MCF 10A (cell line): ENCODE measurements around the gene MT1HL1. TPM values are rescaled to one million over a fixed set of nuclear protein-coding genes. Genes with fewer than 3 reads are reported as not detected.

Experiments used
- BruUV-seq: library from RNA; stranded (reverse); fragments of 400-500 nt; replicated peaks from 2 replicates; lab custom pipeline; 2021; lab: Mats Ljungman, UMichigan
- CTCF ChIA-PET: fragments of 300-600 bp; sonication (Branson Sonifier 250); formaldehyde crosslinking; extraction: SDS; loops from one replicate; lab custom pipeline; 2021; ENCODE audit warnings: antibody characterized with exemption, inconsistent platforms; lab: Yijun Ruan, JAX
- POLR2A ChIA-PET: fragments of 300-600, 350-650 bp; sonication (Branson Sonifier 250); formaldehyde crosslinking; extraction: SDS; loops from one replicate; lab custom pipeline; 2020; ENCODE audit warnings: antibody characterized with exemption, inconsistent platforms; lab: Yijun Ruan, JAX
- DNase-seq: peaks from one replicate; pipeline ENCODE4 v3.0.0-alpha.2; 2018; ENCODE audit not compliant: unreplicated experiment
- H3K27ac Mint-ChIP-seq: one replicate; pipeline ENCODE4 v1.8.0; 2022; ENCODE audit warnings: mild to moderate bottlenecking, low read depth, mixed read lengths; ENCODE audit not compliant: unreplicated experiment
- H3K27me3 Mint-ChIP-seq: one replicate; pipeline ENCODE4 v1.8.0; 2022; ENCODE audit warnings: mixed read lengths; ENCODE audit not compliant: insufficient read depth, unreplicated experiment
- H3K36me3 Mint-ChIP-seq: one replicate; pipeline ENCODE4 v1.8.0; 2022; ENCODE audit warnings: mild to moderate bottlenecking, moderate library complexity, mixed read lengths; ENCODE audit not compliant: insufficient read depth, unreplicated experiment
- H3K4me1 Mint-ChIP-seq: one replicate; pipeline ENCODE4 v1.8.0; 2022; ENCODE audit warnings: mixed read lengths; ENCODE audit not compliant: insufficient read depth, unreplicated experiment
- H3K4me3 Mint-ChIP-seq: one replicate; pipeline ENCODE4 v1.8.0; 2022; ENCODE audit warnings: mild to moderate bottlenecking, moderate library complexity, mixed read lengths; ENCODE audit not compliant: unreplicated experiment
- H3K9me3 Mint-ChIP-seq: one replicate; pipeline ENCODE4 v1.8.0; 2022; ENCODE audit warnings: mixed read lengths; ENCODE audit not compliant: unreplicated experiment
- CTCF ChIP-seq: fragments of 200-600 bp; IDR thresholded peaks from one replicate; pipeline ENCODE4 v1.8.0; 2022; ENCODE audit warnings: antibody characterized with exemption, mild to moderate bottlenecking; ENCODE audit not compliant: unreplicated experiment
- intact Hi-C: fragments of 100-400 bp; cut with micrococcal nuclease; formaldehyde crosslinking; loops from 2 replicates; pipeline ENCODE4 v1.14.1; 2022
- total RNA-seq: library from RNA; stranded (reverse); gene quantifications from 2 replicates; pipeline ENCODE4 v1.2.3, GENCODE V29; 2022

Gene MT1HL1
- total RNA-seq, 1 experiment from 2014 or later: not detected

GRCh38 chr1:237018896-237019295 is 14.7 kb upstream of the MT1HL1 start:
- H3K36me3 Mint-ChIP-seq: no peaks in the 10 kb centered on the region
- H3K9me3 Mint-ChIP-seq: no peaks in the 10 kb centered on the region
- ChIA-PET CTCF (interaction anchor here (0.7 to 0.8 kb wide), 3 partner anchors 8 to 368 kb away, joined by 3 to 4 read pairs (median 4); no protein-coding TSS in a partner anchor), POLR2A (interaction anchor here (0.7 kb wide), 1 partner anchor 13 kb away, joined by 3 read pairs; no protein-coding TSS in a partner anchor)
- intact Hi-C loops: no loop called here
- peaks cover 31% of the 10 kb centered on the region for H3K27me3 Mint-ChIP-seq
- no peak overlapping the region for H3K4me3 Mint-ChIP-seq
- TF ChIP-seq CTCF: no peak
- no peak for DNase-seq
- H3K27ac Mint-ChIP-seq: no peak overlapping the region
- no peaks in the 10 kb centered on the region for H3K4me1 Mint-ChIP-seq
- BruUV-seq: no TSS peak

- Mint-ChIP-seq H3K9me3 (no peaks in the 10 kb centered on the region), H3K4me3 (no peak overlapping the region), H3K4me1 (peaks cover 13% of the 10 kb centered on the region), H3K27ac (no peak overlapping the region), H3K27me3 (peaks cover 31% of the 10 kb centered on the region), H3K36me3 (no peaks in the 10 kb centered on the region)
- no peak for DNase-seq
- CTCF ChIA-PET: no interaction called here
- no peak for TF ChIP-seq CTCF
- intact Hi-C loops: no loop called here
- no TSS peak for BruUV-seq
- POLR2A ChIA-PET: no interaction called here
Observed at GRCh38 chr1:237016626-237017025, 12.4 kb upstream of the MT1HL1 start.

GRCh38 chr1:237013608-237014007 is 9.4 kb upstream of the MT1HL1 start:
- no peak for DNase-seq
- intact Hi-C loops: no loop called here
- CTCF ChIA-PET: interaction anchor here (0.6 kb wide), 1 partner anchor 61 kb away, joined by 4 read pairs; no protein-coding TSS in a partner anchor
- H3K36me3 Mint-ChIP-seq: no peaks in the 10 kb centered on the region
- H3K27me3 Mint-ChIP-seq: peaks cover 26% of the 10 kb centered on the region
- H3K4me1 Mint-ChIP-seq: peaks cover 13% of the 10 kb centered on the region
- no peak overlapping the region for H3K4me3 Mint-ChIP-seq
- no TSS peak for BruUV-seq
- no peaks in the 10 kb centered on the region for H3K9me3 Mint-ChIP-seq
- H3K27ac Mint-ChIP-seq: peak overlapping the region; percentile 88
- POLR2A ChIA-PET: no interaction called here
- TF ChIP-seq CTCF: no peak

- Mint-ChIP-seq H3K36me3 (no peaks in the 10 kb centered on the region), H3K4me1 (peaks cover 13% of the 10 kb centered on the region), H3K4me3 (peak overlapping the region; percentile 49), H3K9me3 (no peaks in the 10 kb centered on the region), H3K27ac (peak overlapping the region; percentile 88), H3K27me3 (peaks cover 19% of the 10 kb centered on the region)
- BruUV-seq: no TSS peak
- ChIA-PET CTCF (interaction anchor here (0.6 to 1.2 kb wide), 2 partner anchors 16 to 60 kb away, joined by 3 to 4 read pairs; no protein-coding TSS in a partner anchor), POLR2A (interaction anchor here (0.8 to 1.1 kb wide), 2 partner anchors 96 to 410 kb away, joined by 3 read pairs; no protein-coding TSS in a partner anchor)
- peak; percentile 99 for DNase-seq
- intact Hi-C loops: no loop called here
- TF ChIP-seq CTCF: no peak
Observed at GRCh38 chr1:237012788-237013383, 8.6 kb upstream of the MT1HL1 start.
